OCI-LY1 (cell line): ENCODE data around the gene CHN2.

Source experiments
- H2AFZ ChIP-seq: fragments of 200-600 bp; sonication (generic), shearing (Covaris generic); 2 replicates; pipeline ENCODE4 v1.6.0; 2014; ENCODE audit warnings: antibody characterized with exemption, mild to moderate bottlenecking, low read length
- H3F3A ChIP-seq: fragments of 200-600 bp; sonication (generic), shearing (Covaris generic); 2 replicates; pipeline ENCODE4 v1.6.0; 2014; ENCODE audit warnings: mild to moderate bottlenecking, antibody characterized with exemption, low read length, moderate library complexity; ENCODE audit not compliant: insufficient read depth
- H3K27ac ChIP-seq: fragments of 200-600 bp; sonication (generic); 2 replicates; pipeline ENCODE4 v1.5.1; 2014; ENCODE audit warnings: low read length, mixed run types, mild to moderate bottlenecking, low read depth; ENCODE audit not compliant: poor library complexity, severe bottlenecking
- H3K27me3 ChIP-seq: fragments of 200-600 bp; sonication (generic); 2 replicates; pipeline ENCODE4 v1.6.0; 2014; ENCODE audit warnings: antibody characterized with exemption, mild to moderate bottlenecking, low read length, moderate library complexity; ENCODE audit not compliant: insufficient read depth
- H3K36me3 ChIP-seq: fragments of 200-600 bp; sonication (generic); 2 replicates; pipeline ENCODE4 v1.6.1; 2014; ENCODE audit warnings: mild to moderate bottlenecking, antibody characterized with exemption, low read length, moderate library complexity, mixed read lengths; ENCODE audit not compliant: insufficient read depth
- H3K4me1 ChIP-seq: fragments of 200-600 bp; sonication (generic); 2 replicates; pipeline ENCODE4 v1.5.1; 2014; ENCODE audit warnings: mild to moderate bottlenecking, low read length, moderate library complexity; ENCODE audit not compliant: insufficient read depth, severe bottlenecking
- H3K4me2 ChIP-seq: fragments of 200-600 bp; sonication (generic), shearing (Covaris generic); 2 replicates; pipeline ENCODE4 v1.6.1; 2014; ENCODE audit warnings: low read length
- H3K4me3 ChIP-seq: fragments of 200-600 bp; sonication (generic); 2 replicates; pipeline ENCODE4 v1.5.1; 2014; ENCODE audit warnings: low read length, low read depth, mild to moderate bottlenecking, mixed read lengths; ENCODE audit not compliant: poor library complexity, severe bottlenecking
- H3K79me2 ChIP-seq: fragments of 200-600 bp; shearing (Covaris generic); 2 replicates; pipeline ENCODE4 v1.6.1; 2016; ENCODE audit warnings: mixed run types, low read length, mixed read lengths; ENCODE audit not compliant: insufficient read depth
- H3K9ac ChIP-seq: fragments of 200-600 bp; sonication (generic), shearing (Covaris generic); 2 replicates; pipeline ENCODE4 v1.6.1; 2014; ENCODE audit warnings: mild to moderate bottlenecking, low read length, mixed read lengths
- H3K9me2 ChIP-seq: fragments of 200-600 bp; sonication (generic), shearing (Covaris generic); 2 replicates; pipeline ENCODE4 v1.6.1; 2014; ENCODE audit warnings: low read depth, mild to moderate bottlenecking, low read length, mixed read lengths
- H3K9me3 ChIP-seq: fragments of 200-600 bp; shearing (Covaris generic); 2 replicates; pipeline ENCODE4 v1.6.1; 2014; ENCODE audit warnings: low read length, mixed read lengths
- H4K20me1 ChIP-seq: fragments of 200-600 bp; sonication (generic), shearing (Covaris generic); 2 replicates; pipeline ENCODE4 v1.6.0; 2016; ENCODE audit warnings: mild to moderate bottlenecking, low read length; ENCODE audit not compliant: insufficient read depth
- EZH2 ChIP-seq: fragments of 200-600 bp; sonication (generic), shearing (Covaris generic); IDR thresholded peaks from 2 replicates; pipeline ENCODE4 v1.8.0; 2017; ENCODE audit warnings: borderline replicate concordance, mixed run types, mild to moderate bottlenecking, antibody characterized with exemption, low read length, moderate library complexity, mixed read lengths
- TF ChIP-seq, protein P1 (sequence below): fragments of 200-600 bp; sonication (generic), shearing (Covaris generic); IDR thresholded peaks from 2 replicates; pipeline ENCODE4 v1.5.1; 2017; ENCODE audit warnings: mild to moderate bottlenecking, antibody characterized with exemption, low read length, moderate library complexity, mixed read lengths

CHN2 gene

DNA sequence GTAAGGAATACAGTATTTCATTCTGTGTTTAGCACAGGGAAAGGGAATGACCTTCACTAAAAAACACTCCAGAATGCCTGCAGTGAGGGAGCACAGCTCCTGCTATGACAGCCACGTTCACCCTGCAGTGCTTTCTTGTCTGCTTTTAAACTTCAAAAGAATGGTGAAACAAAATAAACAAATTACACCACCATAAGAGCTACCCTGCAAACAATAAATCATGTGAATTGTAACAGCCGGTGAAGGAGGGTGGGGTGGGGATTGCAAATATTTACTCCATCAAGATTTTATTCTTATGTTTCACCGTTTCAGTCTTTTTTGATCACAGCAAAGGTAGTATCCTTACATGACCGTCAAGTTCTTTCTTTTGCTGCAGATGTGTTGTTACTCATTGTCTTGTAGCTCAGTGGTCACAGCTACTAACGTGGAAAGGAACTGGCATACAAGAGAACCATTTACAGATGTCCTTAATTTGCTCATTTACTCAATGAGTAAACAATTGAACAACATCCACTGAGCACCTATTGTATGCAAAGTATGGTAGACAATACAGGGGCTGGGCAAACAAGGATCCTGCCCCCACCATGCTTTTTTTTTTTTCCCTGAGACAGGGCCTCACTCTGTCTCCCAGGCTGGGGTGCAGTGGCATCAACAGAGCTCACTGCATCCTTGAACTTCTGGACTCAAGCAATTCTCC, 4.1 kb upstream of the CHN2 start:
- Histone ChIP-seq H2AFZ (no peak overlapping the region), H3K9me3 (no peaks in the 10 kb centered on the region), H3K27me3 (0 out of 2 replicates have a peak, but pooled peaks cover 6% of the 10 kb centered on the region), H3K4me2 (no peak overlapping the region), H3F3A (no peaks in the 10 kb centered on the region), H3K79me2 (no peaks in the 10 kb centered on the region), H3K27ac (no peak overlapping the region), H3K9me2 (no peaks in the 10 kb centered on the region), H3K36me3 (no peaks in the 10 kb centered on the region), H3K4me3 (no peak overlapping the region), H4K20me1 (no peaks in the 10 kb centered on the region), H3K4me1 (no peaks in the 10 kb centered on the region), H3K9ac (no peak overlapping the region)
- TF ChIP-seq EZH2: no peak
- TF ChIP-seq, protein P1, sequence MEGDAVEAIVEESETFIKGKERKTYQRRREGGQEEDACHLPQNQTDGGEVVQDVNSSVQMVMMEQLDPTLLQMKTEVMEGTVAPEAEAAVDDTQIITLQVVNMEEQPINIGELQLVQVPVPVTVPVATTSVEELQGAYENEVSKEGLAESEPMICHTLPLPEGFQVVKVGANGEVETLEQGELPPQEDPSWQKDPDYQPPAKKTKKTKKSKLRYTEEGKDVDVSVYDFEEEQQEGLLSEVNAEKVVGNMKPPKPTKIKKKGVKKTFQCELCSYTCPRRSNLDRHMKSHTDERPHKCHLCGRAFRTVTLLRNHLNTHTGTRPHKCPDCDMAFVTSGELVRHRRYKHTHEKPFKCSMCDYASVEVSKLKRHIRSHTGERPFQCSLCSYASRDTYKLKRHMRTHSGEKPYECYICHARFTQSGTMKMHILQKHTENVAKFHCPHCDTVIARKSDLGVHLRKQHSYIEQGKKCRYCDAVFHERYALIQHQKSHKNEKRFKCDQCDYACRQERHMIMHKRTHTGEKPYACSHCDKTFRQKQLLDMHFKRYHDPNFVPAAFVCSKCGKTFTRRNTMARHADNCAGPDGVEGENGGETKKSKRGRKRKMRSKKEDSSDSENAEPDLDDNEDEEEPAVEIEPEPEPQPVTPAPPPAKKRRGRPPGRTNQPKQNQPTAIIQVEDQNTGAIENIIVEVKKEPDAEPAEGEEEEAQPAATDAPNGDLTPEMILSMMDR: no peak

DNA sequence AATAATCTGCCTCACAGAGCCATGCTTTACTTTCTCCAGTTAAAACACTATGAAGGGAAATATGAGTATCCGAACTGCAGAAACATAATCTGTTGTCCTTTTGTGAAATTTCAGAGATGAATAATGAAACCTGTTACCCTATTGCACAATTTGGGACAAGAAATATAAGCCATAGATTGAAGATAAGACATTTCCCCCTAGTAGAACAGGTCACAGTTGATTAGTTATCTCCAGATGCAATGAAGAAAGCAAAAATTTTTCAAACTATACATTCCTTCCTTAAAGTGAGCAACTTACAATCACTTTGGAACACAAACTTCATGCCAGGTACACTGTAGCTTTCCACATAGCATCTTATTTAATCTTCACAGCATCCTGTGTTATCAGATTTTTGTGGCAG, 2.3 kb upstream of the CHN2 start:
- Histone ChIP-seq H3K27ac (no peak overlapping the region), H2AFZ (no peak overlapping the region), H3K27me3 (peaks cover 6% of the 10 kb centered on the region; the same call in 1 of the 2 replicates), H4K20me1 (no peaks in the 10 kb centered on the region), H3K4me1 (no peaks in the 10 kb centered on the region), H3K9me2 (no peaks in the 10 kb centered on the region), H3K79me2 (no peaks in the 10 kb centered on the region), H3K9me3 (no peaks in the 10 kb centered on the region), H3K4me2 (no peak overlapping the region), H3K36me3 (no peaks in the 10 kb centered on the region), H3K9ac (no peak overlapping the region), H3K4me3 (no peak overlapping the region), H3F3A (no peaks in the 10 kb centered on the region)
- no peak for TF ChIP-seq EZH2
- TF ChIP-seq, protein P1: no peak

DNA sequence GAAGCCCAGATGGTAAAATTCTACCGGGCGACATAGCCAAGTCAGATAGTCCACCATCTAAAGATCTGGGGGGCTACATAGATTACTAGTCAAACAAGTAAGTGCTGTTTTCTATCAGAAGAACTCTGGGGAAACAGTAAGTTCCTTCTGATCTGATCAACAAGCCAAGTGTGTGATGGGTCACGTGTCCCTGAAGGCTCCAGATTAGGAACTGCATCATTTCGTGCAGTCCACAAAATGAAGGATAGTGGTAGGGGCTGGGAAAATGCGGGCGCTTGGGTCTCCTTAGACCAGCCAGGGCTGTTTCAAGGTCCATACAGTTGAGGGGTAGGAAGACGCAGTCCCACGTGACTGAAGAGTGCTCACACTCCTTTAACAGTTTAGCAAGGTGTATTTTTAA, 1.8 kb upstream of the CHN2 start:
- H3K4me1 ChIP-seq: no peaks in the 10 kb centered on the region
- H3K27me3 ChIP-seq: peaks cover 6% of the 10 kb centered on the region; the same call in 1 of the 2 replicates
- H3K4me2 ChIP-seq: no peak overlapping the region
- H2AFZ ChIP-seq: no peak overlapping the region
- no peak for TF ChIP-seq EZH2
- no peaks in the 10 kb centered on the region for H3F3A ChIP-seq
- no peaks in the 10 kb centered on the region for H3K9me3 ChIP-seq
- no peaks in the 10 kb centered on the region for H3K36me3 ChIP-seq
- H3K4me3 ChIP-seq: no peak overlapping the region
- no peaks in the 10 kb centered on the region for H3K79me2 ChIP-seq
- H3K27ac ChIP-seq: no peak overlapping the region
- no peak overlapping the region for H3K9ac ChIP-seq
- H3K9me2 ChIP-seq: no peaks in the 10 kb centered on the region
- H4K20me1 ChIP-seq: no peaks in the 10 kb centered on the region
